ENCODE data around the gene ZDHHC8. TPM values are rescaled to one million over a fixed set of nuclear protein-coding genes. Genes with fewer than 3 reads are reported as not detected.
"Not testable (repeated sequence)": the region's sequence is repeated elsewhere in the genome, so short reads cannot be mapped to it uniquely, and the experiment has no call there.

Gene ZDHHC8
- total and polyA plus RNA-seq, 9 donors: 5.1 to 77.4 (median 58.9) TPM

GRCh38 chr22:20159076-20159475 is 27.5 kb downstream of the ZDHHC8 start:
- WGBS, 3 donors: 22 to 37% (median 26%) methylated on average over 7 to 9 of the region's 9 CpGs

GRCh38 chr22:20159531-20159930 is 27.9 kb downstream of the ZDHHC8 start:
- H3K27ac ChIP-seq; H3K27me3 ChIP-seq; H3K36me3 ChIP-seq; DNase-seq; H3K4me1 ChIP-seq (ENCODE audit: insufficient read depth); H3K4me3 ChIP-seq; H3K9me3 ChIP-seq: not testable (repeated sequence)
- intact Hi-C loops (cut with DNase I): loop anchor here in 2 of 4 donors (5.0 kb wide), 2 partner anchors 108 to 123 kb away; partner anchors contain the start of gene RTN4R (in 2 of the 2)
- WGBS, 3 donors: 27 to 48% (median 38%) methylated on average over 10 to 14 of the region's 14 CpGs

More at GRCh38 chr22:20159076-20159475, 27.5 kb downstream of the ZDHHC8 start:
- no peaks in the 10 kb centered on the region for H3K9me3 ChIP-seq
- no peak overlapping the region for H3K27ac ChIP-seq
- H3K4me1 ChIP-seq (ENCODE audit: insufficient read depth): no peaks in the 10 kb centered on the region
- H3K27me3 ChIP-seq: no peaks in the 10 kb centered on the region
- no peaks in the 10 kb centered on the region for H3K36me3 ChIP-seq
- TF ChIP-seq POLR2A (IDR thresholded peaks at IDR 0.05) (no peak), EP300 (IDR thresholded peaks at IDR 0.05) (no peak)
- TF ChIP-seq, protein P1, sequence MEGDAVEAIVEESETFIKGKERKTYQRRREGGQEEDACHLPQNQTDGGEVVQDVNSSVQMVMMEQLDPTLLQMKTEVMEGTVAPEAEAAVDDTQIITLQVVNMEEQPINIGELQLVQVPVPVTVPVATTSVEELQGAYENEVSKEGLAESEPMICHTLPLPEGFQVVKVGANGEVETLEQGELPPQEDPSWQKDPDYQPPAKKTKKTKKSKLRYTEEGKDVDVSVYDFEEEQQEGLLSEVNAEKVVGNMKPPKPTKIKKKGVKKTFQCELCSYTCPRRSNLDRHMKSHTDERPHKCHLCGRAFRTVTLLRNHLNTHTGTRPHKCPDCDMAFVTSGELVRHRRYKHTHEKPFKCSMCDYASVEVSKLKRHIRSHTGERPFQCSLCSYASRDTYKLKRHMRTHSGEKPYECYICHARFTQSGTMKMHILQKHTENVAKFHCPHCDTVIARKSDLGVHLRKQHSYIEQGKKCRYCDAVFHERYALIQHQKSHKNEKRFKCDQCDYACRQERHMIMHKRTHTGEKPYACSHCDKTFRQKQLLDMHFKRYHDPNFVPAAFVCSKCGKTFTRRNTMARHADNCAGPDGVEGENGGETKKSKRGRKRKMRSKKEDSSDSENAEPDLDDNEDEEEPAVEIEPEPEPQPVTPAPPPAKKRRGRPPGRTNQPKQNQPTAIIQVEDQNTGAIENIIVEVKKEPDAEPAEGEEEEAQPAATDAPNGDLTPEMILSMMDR (IDR thresholded peaks at IDR 0.05): no peak
- intact Hi-C loops (cut with DNase I): loop anchor here in 2 of 4 donors (5.0 kb wide), 2 partner anchors 108 to 123 kb away; partner anchors contain the start of gene RTN4R (in 2 of the 2)
- no peak overlapping the region for H3K4me3 ChIP-seq
- no peak for DNase-seq

- intact Hi-C loops (cut with DNase I): no loop called here
- H3K27ac ChIP-seq: no peak overlapping the region
- no peaks in the 10 kb centered on the region for H3K4me1 ChIP-seq (ENCODE audit: insufficient read depth)
- H3K9me3 ChIP-seq: no peaks in the 10 kb centered on the region
- TF ChIP-seq, protein P1 (IDR thresholded peaks at IDR 0.05): no peak
- TF ChIP-seq EP300 (IDR thresholded peaks at IDR 0.05): no peak
- TF ChIP-seq POLR2A (IDR thresholded peaks at IDR 0.05): no peak
- 67 to 71% (median 69%) methylated on average over 10 of the region's 10 CpGs for WGBS, 3 donors
- no peak overlapping the region for H3K4me3 ChIP-seq
- no peaks in the 10 kb centered on the region for H3K27me3 ChIP-seq
- DNase-seq: no peak
- H3K36me3 ChIP-seq: no peaks in the 10 kb centered on the region
Measured at GRCh38 chr22:20160041-20160440, 28.4 kb downstream of the ZDHHC8 start.

DNA sequence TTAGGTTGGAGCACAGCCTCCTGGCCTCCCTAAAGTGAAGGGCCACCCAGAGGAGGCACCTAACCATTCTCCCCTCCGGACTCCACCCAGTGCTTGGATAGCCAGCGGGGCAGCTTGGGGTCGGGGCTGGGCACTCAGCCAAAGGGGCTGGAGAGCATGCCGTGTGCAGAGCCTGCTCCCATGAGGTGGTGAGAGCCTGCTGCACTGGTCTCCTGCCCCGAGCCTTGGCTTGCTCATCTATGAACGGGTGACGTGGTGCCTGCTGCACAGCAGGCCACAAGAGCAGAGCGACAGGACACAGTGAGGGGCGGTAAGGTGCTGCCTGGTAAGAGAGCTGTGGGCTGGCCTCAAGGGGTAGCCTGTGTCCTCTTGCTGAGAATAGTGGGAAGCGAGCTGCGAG is 33.3 kb downstream of the ZDHHC8 start:
- Histone ChIP-seq H3K4me1 (ENCODE audit: insufficient read depth) (no peaks in the 10 kb centered on the region), H3K36me3 (no peaks in the 10 kb centered on the region), H3K27me3 (no peaks in the 10 kb centered on the region), H3K27ac (no peak overlapping the region), H3K4me3 (no peak overlapping the region), H3K9me3 (no peaks in the 10 kb centered on the region)
- intact Hi-C loops (cut with DNase I): no loop called here
- DNase-seq: no peak
- WGBS, 3 donors: 52 to 66% (median 55%) methylated on average over 11 of the region's 11 CpGs
- TF ChIP-seq POLR2A (IDR thresholded peaks at IDR 0.05) (no peak), EP300 (IDR thresholded peaks at IDR 0.05) (no peak)
- TF ChIP-seq, protein P1 (IDR thresholded peaks at IDR 0.05): no peak

DNA sequence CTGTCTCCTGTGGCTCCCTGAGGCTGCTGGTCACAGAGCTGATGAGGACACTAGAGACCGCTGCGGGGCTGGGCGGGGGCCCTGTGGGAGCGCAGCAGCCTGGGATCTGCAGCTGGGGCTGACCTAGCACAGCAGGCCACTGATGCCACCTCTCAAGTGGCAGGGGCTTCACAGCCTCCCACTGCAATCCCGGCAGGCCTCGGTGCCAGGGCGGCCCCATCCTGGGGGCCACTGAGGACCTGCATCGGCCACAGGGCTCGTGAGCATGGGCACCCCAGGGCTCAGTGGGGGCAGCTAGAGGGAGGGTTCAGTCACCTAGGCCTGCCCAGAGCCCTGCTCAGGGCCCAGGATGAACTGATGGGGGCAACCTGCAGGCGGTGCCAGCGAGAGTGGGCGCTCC is 33.8 kb downstream of the ZDHHC8 start:
- Histone ChIP-seq H3K27ac (no peak overlapping the region), H3K27me3 (no peaks in the 10 kb centered on the region), H3K36me3 (no peaks in the 10 kb centered on the region), H3K4me3 (no peak overlapping the region), H3K9me3 (no peaks in the 10 kb centered on the region), H3K4me1 (ENCODE audit: insufficient read depth) (no peaks in the 10 kb centered on the region)
- TF ChIP-seq, protein P1 (IDR thresholded peaks at IDR 0.05): no peak
- TF ChIP-seq POLR2A (IDR thresholded peaks at IDR 0.05) (no peak), EP300 (IDR thresholded peaks at IDR 0.05) (no peak)
- intact Hi-C loops (cut with DNase I): no loop called here
- 90 to 94% (median 94%) methylated on average over 8 to 12 of the region's 12 CpGs for WGBS, 3 donors
- no peak for DNase-seq
